Peyer's patch (tissue), 4 donors: ENCODE results near the gene MAN1A1. TPM values are rescaled to one million over a fixed set of nuclear protein-coding genes. Genes with fewer than 3 reads are reported as not detected.

Source experiments
- DNase-seq, 3 donors: peaks; one replicate each; pipeline ENCODE4 v3.0.0-alpha.2; 2017 to 2019
- H3K27ac ChIP-seq, 4 donors: fragments of 200-600 bp; sonication (generic); one replicate each; pipeline ENCODE4 v1.5.1; 2016 to 2019
- H3K27me3 ChIP-seq, 2 donors: fragments of 200-600 bp; sonication (generic); one replicate each; pipeline ENCODE4 v1.5.1; 2019
- H3K36me3 ChIP-seq, 3 donors: fragments of 200-600 bp; sonication (generic); one replicate each; pipeline ENCODE4 v1.5.1; 2016 to 2019
- H3K4me1 ChIP-seq, 4 donors: fragments of 200-600 bp; sonication (generic); one replicate each; pipeline ENCODE4 v1.5.1; 2016 to 2019
- H3K4me3 ChIP-seq, 4 donors: fragments of 200-600 bp; sonication (generic); 1 replicate in 3 of 4; 2 replicates in 1 of 4; pipeline ENCODE4 v1.5.1; 2016 to 2019; ENCODE audit warnings: mild to moderate bottlenecking in 1 of 4
- H3K9me3 ChIP-seq, 4 donors: fragments of 200-600 bp; sonication (generic); one replicate each; pipeline ENCODE4 v1.5.1; 2016 to 2019; ENCODE audit warnings: mild to moderate bottlenecking in 1 of 4
- CTCF ChIP-seq, 6 experiments: fragments of 450-650 bp in 4 of 6; fragments of 200-600 bp in 2 of 6; sonication (generic) in 1 of 6; IDR thresholded peaks; one replicate each; pipeline ENCODE4 v1.5.1; 2017 to 2019; ENCODE audit warnings: antibody characterized with exemption in 6 of 6, mild to moderate bottlenecking in 3 of 6, moderate library complexity in 1 of 6
- POLR2A ChIP-seq, 2 donors: fragments of 450-650 bp; IDR thresholded peaks; one replicate each; pipeline ENCODE4 v1.5.1; 2017; ENCODE audit warnings: antibody characterized with exemption in 2 of 2, mild to moderate bottlenecking in 2 of 2, moderate library complexity in 2 of 2
- total RNA-seq, 4 donors: library from RNA; depleted of rRNA; stranded (reverse); fragments of >200 nt; gene quantifications; one replicate each; pipeline ENCODE4 v1.1.0, GENCODE V29; 2016

MAN1A1 gene
- total RNA-seq, 4 donors from 2014 or later = 43.7 to 158 (median 103) TPM

- peaks cover 0 to 61% (median 0%) of the 10 kb centered on the region in 3 donors for H3K36me3 ChIP-seq
- H3K4me1 ChIP-seq = no peaks in the 10 kb centered on the region
- no peak overlapping the region for H3K27ac ChIP-seq
- DNase-seq = no peak
- no peaks in the 10 kb centered on the region for H3K27me3 ChIP-seq
- H3K9me3 ChIP-seq = no peaks in the 10 kb centered on the region
- TF ChIP-seq CTCF (IDR thresholded peaks at IDR 0.05) = no peak
- no peak for TF ChIP-seq POLR2A (IDR thresholded peaks at IDR 0.05)
- H3K4me3 ChIP-seq = no peak overlapping the region
Observed at GRCh38 chr6:119190176-119190575, 159.4 kb downstream of the MAN1A1 start.

GRCh38 chr6:119189498-119189897 lies 160.1 kb downstream of the MAN1A1 start:
- Histone ChIP-seq H3K9me3 (no peaks in the 10 kb centered on the region), H3K36me3 (peaks cover 0 to 60% (median 0%) of the 10 kb centered on the region in 3 donors), H3K4me1 (no peaks in the 10 kb centered on the region), H3K27me3 (no peaks in the 10 kb centered on the region), H3K4me3 (no peak overlapping the region), H3K27ac (no peak overlapping the region)
- TF ChIP-seq CTCF (IDR thresholded peaks at IDR 0.05) = no peak
- no peak for TF ChIP-seq POLR2A (IDR thresholded peaks at IDR 0.05)
- no peak for DNase-seq

GRCh38 chr6:119187596-119187995 lies 162.0 kb downstream of the MAN1A1 start:
- no peak for DNase-seq
- no peaks in the 10 kb centered on the region for H3K4me1 ChIP-seq
- no peaks in the 10 kb centered on the region for H3K27me3 ChIP-seq
- peaks cover 0 to 67% (median 0%) of the 10 kb centered on the region in 3 donors for H3K36me3 ChIP-seq
- no peak overlapping the region for H3K4me3 ChIP-seq
- TF ChIP-seq CTCF (IDR thresholded peaks at IDR 0.05) (no peak), POLR2A (IDR thresholded peaks at IDR 0.05) (no peak)
- no peaks in the 10 kb centered on the region for H3K9me3 ChIP-seq
- no peak overlapping the region for H3K27ac ChIP-seq

GRCh38 chr6:119186490-119186889 lies 163.1 kb downstream of the MAN1A1 start:
- H3K4me3 ChIP-seq = no peak overlapping the region
- peaks cover 0 to 71% (median 0%) of the 10 kb centered on the region in 3 donors for H3K36me3 ChIP-seq
- no peaks in the 10 kb centered on the region for H3K4me1 ChIP-seq
- H3K27me3 ChIP-seq = no peaks in the 10 kb centered on the region
- TF ChIP-seq POLR2A (IDR thresholded peaks at IDR 0.05) (no peak), CTCF (IDR thresholded peaks at IDR 0.05) (no peak)
- no peaks in the 10 kb centered on the region for H3K9me3 ChIP-seq
- H3K27ac ChIP-seq = no peak overlapping the region
- DNase-seq = no peak

GRCh38 chr6:119184008-119184648 lies 165.4 kb downstream of the MAN1A1 start:
- TF ChIP-seq POLR2A (IDR thresholded peaks at IDR 0.05) = no peak
- TF ChIP-seq CTCF (IDR thresholded peaks at IDR 0.05) = no peak
- Histone ChIP-seq H3K36me3 (peaks cover 0 to 65% (median 0%) of the 10 kb centered on the region in 3 donors), H3K4me1 (no peaks in the 10 kb centered on the region), H3K9me3 (no peaks in the 10 kb centered on the region), H3K4me3 (no peak overlapping the region), H3K27me3 (no peaks in the 10 kb centered on the region), H3K27ac (no peak overlapping the region)
- DNase-seq = no peak
